Left lung (tissue), 10 donors: ENCODE data around the gene BICDL1. TPM values are rescaled to one million over a fixed set of nuclear protein-coding genes. Genes with fewer than 3 reads are reported as not detected.
"Not testable (repeated sequence)": the region's sequence is repeated elsewhere in the genome, so short reads cannot be mapped to it uniquely, and the experiment has no call there.

ENCODE experiments used
- ATAC-seq: fragments of 200-7000 bp; cut with Tn5 transposase; one replicate; pipeline ENCODE4 v1.9.1; 2020; ENCODE audit warnings: moderate library complexity
- DNase-seq, 4 donors: peaks; one replicate each; pipeline ENCODE4 v3.0.0-alpha.2; 2013 to 2020
- H3K27ac ChIP-seq, 2 donors: fragments of 200-600 bp; sonication (generic) in 1 of 2; one replicate each; pipeline versions ENCODE4 v1.5.0 to v1.8.0; 2020 to 2021
- H3K27me3 ChIP-seq, 2 donors: fragments of 200-600 bp; sonication (generic) in 1 of 2; one replicate each; pipeline versions ENCODE4 v1.5.0 to v1.8.0; 2020 to 2021
- H3K36me3 ChIP-seq, 2 donors: fragments of 200-600 bp; sonication (generic) in 1 of 2; one replicate each; pipeline versions ENCODE4 v1.5.0 to v1.8.0; 2020 to 2021
- H3K4me1 ChIP-seq, 2 donors: fragments of 200-600 bp; one replicate each; pipeline ENCODE4 v1.8.0; 2021
- H3K4me3 ChIP-seq, 2 donors: fragments of 200-600 bp; sonication (generic) in 1 of 2; one replicate each; pipeline versions ENCODE4 v1.5.0 to v1.8.0; 2020 to 2021; ENCODE audit warnings: mild to moderate bottlenecking in 1 of 2
- H3K9me3 ChIP-seq, 2 donors: fragments of 200-600 bp; sonication (generic) in 1 of 2; one replicate each; pipeline versions ENCODE4 v1.5.0 to v1.8.0; 2020 to 2021
- CTCF ChIP-seq, 2 donors: fragments of 200-600 bp; sonication (generic) in 1 of 2; IDR thresholded peaks; one replicate each; pipeline versions ENCODE4 v1.5.0 to v1.8.0; 2021; ENCODE audit warnings: antibody characterized with exemption in 2 of 2
- intact Hi-C, 2 donors: fragments of 100-400 bp; cut with DNase I; formaldehyde crosslinking; loops; one replicate each; pipeline versions ENCODE4 v1.11.2 to v1.14.2; 2022
- polyA plus RNA-seq, 6 donors: library from polyadenylated mRNA; unstranded; fragments of 120-200 nt; gene quantifications; one replicate each; pipeline ENCODE4 v1.2.1, GENCODE V29; 2013; ENCODE audit not compliant: insufficient read length in 6 of 6
- total RNA-seq, 2 donors: library from RNA; stranded (reverse); fragmentation: NEBNext Ultra II Directional; extraction: Animal tissue kit (Norgen Biotek cat#: 25700); gene quantifications; one replicate each; pipeline ENCODE4 v1.2.1, GENCODE V29; 2021
- donor health status: DM: no; HTN: yes; CAD: no.
- donor health status: DM: no; HTN: no; CAD: no.

Gene BICDL1
- total and polyA plus RNA-seq, 8 donors, result 1.8 to 12.0 (median 3.3) TPM

DNA sequence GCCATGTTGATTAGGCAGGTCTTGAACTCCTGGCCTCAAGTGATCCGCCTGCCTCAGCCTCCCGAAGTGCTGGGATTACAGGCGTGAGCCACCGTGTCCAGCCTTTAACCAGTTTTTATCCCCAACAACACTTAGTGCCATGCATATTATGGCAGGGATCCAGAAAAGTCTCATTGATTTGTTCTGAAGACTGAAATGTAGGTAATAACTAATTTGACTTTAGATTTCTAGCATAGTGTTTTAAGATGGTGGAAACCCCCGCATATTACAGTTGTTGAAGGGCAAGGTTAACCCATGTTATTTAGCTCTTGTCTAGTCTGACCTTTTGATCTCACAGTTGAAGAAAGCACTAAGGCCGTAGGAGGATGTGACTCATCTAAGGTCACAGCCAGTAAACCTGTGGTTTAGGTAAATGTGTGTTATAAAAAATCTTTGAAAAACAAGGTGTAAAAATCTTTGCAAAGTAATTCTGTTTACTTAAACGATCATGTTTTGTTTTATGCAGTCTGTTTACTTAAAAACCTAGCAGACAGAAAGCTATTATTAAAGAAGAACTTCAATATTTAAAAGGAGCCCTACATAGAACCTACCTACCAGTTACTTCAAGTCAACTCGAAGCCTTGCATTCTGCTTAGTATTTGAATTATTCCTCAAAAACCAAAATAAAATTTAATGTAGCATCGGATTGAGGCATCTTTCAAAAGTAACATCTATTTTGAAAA lies 24.8 kb downstream of the BICDL1 start:
- intact Hi-C loops, result no loop called here
- no peak overlapping the region for H3K27ac ChIP-seq
- TF ChIP-seq CTCF (IDR thresholded peaks at IDR 0.05), result no peak

GRCh38 chr12:120014381-120014735 lies 25.3 kb downstream of the BICDL1 start:
- ATAC-seq, H3K4me3 ChIP-seq, DNase-seq, intact Hi-C loops, H3K9me3 ChIP-seq, H3K27me3 ChIP-seq, H3K27ac ChIP-seq, H3K36me3 ChIP-seq, H3K4me1 ChIP-seq: not testable (repeated sequence)

More for the DNA sequence above, 24.8 kb downstream of the BICDL1 start:
- Histone ChIP-seq H3K27me3 (no peaks in the 10 kb centered on the region), H3K36me3 (no peaks in the 10 kb centered on the region), H3K4me1 (no peaks in the 10 kb centered on the region), H3K4me3 (no peak overlapping the region), H3K9me3 (no peaks in the 10 kb centered on the region)
- ATAC-seq (peak; percentile 21), DNase-seq (no peak)

- intact Hi-C loops, result no loop called here
- H3K9me3 ChIP-seq, result no peaks in the 10 kb centered on the region
- no peaks in the 10 kb centered on the region for H3K4me1 ChIP-seq
- ATAC-seq, result no peak
- H3K27ac ChIP-seq, result no peak overlapping the region
- no peak overlapping the region for H3K4me3 ChIP-seq
- H3K36me3 ChIP-seq, result no peaks in the 10 kb centered on the region
- no peaks in the 10 kb centered on the region for H3K27me3 ChIP-seq
- no peak for DNase-seq
- TF ChIP-seq CTCF (IDR thresholded peaks at IDR 0.05), result no peak
These were observed 26.3 kb downstream of the BICDL1 start for GRCh38 chr12:120015313-120015712.

DNA sequence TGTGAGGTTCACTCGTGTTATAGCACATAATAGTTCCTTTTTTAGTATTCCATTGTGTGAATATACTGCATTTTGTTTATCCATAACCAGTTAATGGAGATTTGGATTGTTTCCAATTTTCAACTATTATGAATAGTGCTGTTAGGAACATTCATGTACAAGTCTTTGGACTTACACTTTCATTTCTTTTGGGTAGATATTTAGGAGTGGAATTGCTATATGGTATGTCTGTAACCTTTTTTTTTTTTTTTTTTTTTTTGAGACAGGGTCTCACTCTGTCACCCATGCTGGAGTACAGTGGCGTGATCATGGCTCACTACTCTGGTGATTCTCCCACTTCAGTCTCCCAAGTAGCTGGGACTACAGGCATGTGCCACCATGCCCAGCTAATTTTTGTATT lies 27.2 kb downstream of the BICDL1 start:
- not testable (repeated sequence) for H3K27ac ChIP-seq

DNA sequence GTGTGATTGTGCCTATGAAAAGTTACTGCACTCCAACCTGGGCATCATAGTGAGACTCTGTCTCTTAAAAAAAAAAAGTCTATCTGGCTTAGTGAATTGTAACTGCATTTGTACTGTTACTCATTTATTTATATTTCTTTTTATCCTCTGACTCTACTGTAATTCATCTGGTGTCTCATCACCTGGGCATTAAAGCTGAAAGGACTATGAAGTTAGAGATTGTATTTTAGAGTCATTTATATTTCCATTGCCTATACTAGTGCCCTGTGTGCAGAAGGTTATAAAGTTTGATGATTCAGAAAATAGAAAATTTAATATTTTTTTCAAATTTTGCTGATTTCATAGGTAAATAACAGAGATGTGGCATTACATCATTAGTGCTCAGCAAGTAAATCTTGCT lies 30.2 kb downstream of the BICDL1 start:
- intact Hi-C loops, result no loop called here
- TF ChIP-seq CTCF (IDR thresholded peaks at IDR 0.05), result no peak
- Histone ChIP-seq H3K4me1 (no peaks in the 10 kb centered on the region), H3K4me3 (no peak overlapping the region), H3K27me3 (no peaks in the 10 kb centered on the region), H3K9me3 (peaks cover 0 to 3% of the 10 kb centered on the region in 2 donors), H3K27ac (no peak overlapping the region), H3K36me3 (no peaks in the 10 kb centered on the region)
- DNase-seq, result no peak
- ATAC-seq, result no peak

More for the DNA sequence above, 27.2 kb downstream of the BICDL1 start:
- H3K27me3 ChIP-seq, H3K36me3 ChIP-seq, H3K9me3 ChIP-seq, H3K4me3 ChIP-seq, H3K4me1 ChIP-seq, ATAC-seq, intact Hi-C loops, DNase-seq: not testable (repeated sequence)

DNA sequence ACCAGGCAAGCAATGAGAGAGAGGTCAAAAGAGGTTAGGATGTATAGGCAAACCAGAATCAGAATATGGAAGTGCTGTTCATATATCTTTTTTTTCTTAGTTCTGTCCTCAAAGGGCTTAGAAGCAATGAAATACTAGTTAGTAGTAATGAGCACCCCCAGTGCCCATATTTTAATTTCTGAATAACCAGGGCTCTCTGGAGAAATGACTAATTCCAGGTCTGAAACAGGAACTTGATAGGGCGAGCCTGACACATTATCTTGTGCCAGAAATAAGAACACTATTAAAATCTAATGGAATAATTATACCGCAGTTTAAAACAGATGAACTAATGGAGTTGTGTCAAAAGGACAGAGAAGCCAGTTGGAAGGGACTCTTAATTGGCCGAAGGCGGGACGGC lies 30.9 kb downstream of the BICDL1 start:
- intact Hi-C loops, result no loop called here
- H3K4me3 ChIP-seq, result no peak overlapping the region
- no peaks in the 10 kb centered on the region for H3K4me1 ChIP-seq
- no peak overlapping the region for H3K27ac ChIP-seq
- TF ChIP-seq CTCF (IDR thresholded peaks at IDR 0.05), result no peak
- no peaks in the 10 kb centered on the region for H3K27me3 ChIP-seq
- ATAC-seq (no peak), DNase-seq (no peak)
- H3K9me3 ChIP-seq, result peaks cover 0 to 3% of the 10 kb centered on the region in 2 donors
- H3K36me3 ChIP-seq, result no peaks in the 10 kb centered on the region
